Measurements from ENCODE around the gene RPS10.
"Not testable (repeated sequence)": the region's sequence is repeated elsewhere in the genome, so short reads cannot be mapped to it uniquely, and the experiment has no call there.

Gene RPS10

DNA sequence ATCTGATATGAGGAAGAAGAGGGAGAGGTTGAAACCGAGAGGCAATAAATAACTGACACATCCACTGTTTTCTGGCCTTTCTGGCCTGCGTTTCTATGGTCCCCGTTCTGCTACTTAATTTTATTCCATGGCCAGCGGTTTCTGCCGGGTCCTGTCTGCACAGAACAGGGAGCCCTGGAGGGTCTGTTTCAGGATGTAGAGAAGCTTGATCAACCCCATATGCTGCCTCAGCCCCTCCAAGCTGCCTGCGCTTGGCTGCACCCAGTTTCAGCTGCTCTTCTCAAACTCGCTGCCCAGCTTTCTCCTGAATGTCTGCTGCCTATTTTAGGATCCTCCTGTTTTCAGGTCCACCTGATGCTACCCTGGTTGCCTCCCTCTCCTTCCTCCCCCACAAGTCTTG is 21.5 kb upstream of the RPS10 start:
- DNase-seq: no peak

GRCh38 chr6:34445313-34445860 is 19.5 kb upstream of the RPS10 start:
- no peak for DNase-seq

GRCh38 chr6:34441526-34441925 is 15.7 kb upstream of the RPS10 start:
- DNase-seq: no peak

DNA sequence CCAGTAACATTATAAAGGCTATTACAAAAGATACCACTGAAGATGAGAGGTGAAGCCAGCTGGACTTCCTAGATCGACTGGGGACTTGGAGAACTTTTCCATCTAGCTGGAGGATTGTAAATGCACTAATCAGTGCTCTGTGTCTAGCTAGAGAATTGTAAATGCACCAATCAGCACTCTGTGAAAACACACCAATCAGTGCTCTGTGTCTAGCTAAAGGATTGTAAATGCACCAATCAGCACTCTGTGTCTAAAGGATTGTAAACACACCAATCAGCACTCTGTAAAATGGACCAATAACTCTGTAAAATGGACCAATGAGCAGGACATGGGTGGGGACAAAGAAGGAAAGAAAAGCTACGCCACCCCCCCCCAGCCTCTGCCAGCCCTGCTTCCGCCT is 13.6 kb upstream of the RPS10 start:
- DNase-seq: no peak

DNA sequence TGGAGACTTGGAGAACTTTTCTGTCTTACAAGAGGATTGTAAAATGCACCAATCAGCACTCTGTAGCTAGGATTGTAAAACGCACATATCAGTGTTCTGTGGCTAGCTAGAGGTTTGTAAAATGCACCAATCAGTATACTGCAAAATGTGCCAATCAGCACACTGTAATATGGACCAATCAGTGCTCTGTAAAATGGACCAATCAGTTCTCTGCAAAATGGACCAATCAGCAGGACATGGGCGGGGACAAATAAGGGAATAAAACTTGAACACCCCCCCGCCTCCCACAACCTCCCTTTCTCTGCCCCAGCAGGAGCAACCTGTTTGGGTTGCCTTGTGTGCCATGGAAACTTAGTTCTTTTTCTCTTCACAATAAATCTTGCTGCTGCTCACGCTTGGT is 12.8 kb upstream of the RPS10 start:
- DNase-seq: no peak

DNA sequence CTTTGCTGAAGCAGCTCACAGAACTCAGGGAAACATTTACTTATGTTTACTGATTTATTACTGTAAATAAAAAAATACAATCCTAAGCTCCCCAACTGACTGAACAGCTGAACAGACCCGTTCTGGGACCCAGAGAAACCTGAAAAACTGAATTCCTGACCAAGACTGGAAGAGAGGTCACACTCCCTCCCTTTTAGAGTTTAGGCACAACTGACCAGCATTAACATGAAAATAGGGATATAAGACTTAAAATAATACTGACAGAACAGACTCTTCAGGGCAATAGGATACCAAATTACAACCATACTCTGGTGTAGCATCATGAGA is 11.7 kb upstream of the RPS10 start:
- no peak for DNase-seq

GRCh38 chr6:34436803-34437643 is 11.2 kb upstream of the RPS10 start:
- no peak for DNase-seq

DNA sequence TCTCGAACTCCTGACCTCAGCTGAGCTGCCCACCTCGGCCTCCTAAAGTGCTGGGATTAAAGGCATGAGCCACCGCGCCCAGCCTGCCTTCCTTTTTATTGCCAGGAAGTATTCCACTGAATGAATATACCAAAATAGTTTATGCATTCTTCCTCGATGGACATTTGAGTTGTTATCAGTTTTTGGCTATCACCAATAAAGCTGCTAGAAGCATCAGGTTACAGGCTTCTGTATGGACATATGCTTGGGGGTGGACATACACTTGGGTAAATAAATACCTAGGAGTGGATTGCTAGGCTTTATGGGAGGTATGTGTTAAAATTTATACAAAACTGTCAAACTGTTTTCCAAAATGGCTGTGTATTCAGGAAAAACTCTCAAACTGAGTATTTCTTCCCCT is 10.0 kb upstream of the RPS10 start:
- no peak for DNase-seq

DNA sequence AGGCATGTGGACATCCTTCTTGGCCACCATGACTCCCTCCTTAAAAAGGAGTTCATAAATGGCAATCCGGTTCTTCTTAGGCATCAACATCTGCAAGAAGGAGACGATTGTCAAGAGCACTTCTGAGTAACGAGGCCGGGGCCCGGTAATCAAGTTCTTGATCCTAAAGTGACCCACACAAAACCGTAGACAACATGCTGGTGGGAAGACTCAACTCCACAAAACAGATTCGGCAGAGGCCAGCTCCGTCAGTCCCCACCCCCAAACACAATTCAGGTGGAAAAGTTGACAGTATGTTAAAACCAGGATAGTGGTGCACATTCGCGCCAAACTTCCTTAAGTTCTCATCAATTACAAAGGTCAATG is 754 bp downstream of the RPS10 start:
- no peak for DNase-seq

GRCh38 chr6:34424200-34425131 is 1.4 kb downstream of the RPS10 start:
- no peak for DNase-seq

DNA sequence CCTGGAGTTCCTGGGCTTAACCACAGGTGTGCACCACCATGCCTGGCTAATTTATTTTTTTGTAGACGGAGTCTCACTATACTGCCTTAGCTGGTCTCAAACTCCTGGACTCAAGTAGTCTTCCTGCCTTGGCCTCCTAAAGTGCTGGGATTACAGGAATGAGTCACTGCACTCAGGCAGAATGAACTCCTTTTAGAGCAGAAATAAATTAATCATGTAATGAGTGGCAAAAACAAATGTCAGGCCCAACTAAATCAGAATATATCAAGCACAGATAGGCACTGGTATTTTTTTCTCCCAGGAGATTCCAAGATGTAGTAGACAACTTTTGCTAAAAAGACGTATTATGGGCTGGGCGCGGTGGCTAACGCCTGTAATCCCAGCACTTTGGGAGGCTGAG is 2.6 kb downstream of the RPS10 start:
- DNase-seq: no peak

GRCh38 chr6:34418367-34418766 is 7.5 kb downstream of the RPS10 start:
- no peak for DNase-seq

DNA sequence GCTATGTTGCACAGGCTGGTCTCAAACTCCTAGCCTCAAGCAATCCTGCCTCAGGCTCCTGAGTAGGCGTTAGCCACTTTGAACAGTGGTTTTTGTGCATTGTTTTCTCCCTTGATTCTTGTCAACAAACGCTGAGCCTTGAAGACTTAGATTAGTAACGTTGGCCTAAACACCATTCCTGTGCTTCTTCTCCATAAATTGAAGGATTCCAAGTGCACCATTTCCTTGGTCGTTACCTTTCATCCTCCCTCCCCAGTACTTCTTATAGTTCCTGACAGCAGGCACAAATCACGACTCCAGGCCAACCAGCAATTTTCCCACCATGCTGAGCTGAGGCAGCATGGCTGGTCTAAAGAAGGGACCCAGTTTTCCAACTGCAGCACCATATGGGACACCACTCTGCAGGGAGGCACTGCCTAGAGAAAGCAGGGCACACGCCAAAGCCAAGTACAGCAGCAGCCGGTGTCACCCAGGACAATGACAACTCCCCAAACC is 8.9 kb downstream of the RPS10 start:
- DNase-seq: no peak

DNA sequence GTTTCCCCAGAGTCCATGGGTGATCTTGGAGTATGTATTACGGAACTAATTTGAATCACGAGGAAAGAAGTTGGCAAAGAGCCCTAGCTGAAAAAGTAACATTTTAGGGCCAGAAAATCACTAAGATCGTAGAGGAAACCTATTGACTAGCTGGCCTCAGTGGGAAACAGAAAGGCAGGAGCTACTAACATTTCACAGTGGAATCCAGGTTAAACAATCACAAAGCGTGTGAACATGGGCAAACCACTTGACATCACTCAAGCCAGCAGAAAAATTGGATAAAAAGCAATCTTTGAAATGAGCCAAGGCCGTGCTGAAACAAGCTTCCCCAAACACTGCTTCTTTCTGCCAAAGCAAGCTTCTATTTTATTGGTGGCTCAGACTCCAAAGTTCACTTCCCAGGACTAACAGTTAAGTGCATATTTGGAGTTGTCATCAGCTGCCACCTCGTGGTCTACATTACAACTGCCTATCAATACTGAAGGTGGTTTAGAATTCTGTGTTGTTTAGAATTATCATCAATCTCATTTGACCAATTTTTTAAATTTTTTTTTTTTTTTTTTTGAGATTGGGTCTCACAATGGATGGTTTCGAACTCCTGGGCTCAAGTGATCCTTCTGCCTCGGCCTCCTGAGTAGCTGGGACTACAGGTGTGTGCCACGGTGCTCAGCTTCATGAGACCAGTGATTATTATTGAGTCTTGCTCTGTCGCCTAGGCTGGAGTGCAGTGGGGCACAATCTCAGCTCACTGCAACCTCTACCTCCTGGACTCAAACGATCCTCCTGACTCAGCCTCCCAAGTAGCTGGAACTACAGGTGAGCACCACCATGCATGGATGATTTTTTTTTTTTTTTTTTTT is 10.6 kb downstream of the RPS10 start:
- DNase-seq: peak; percentile 34

DNA sequence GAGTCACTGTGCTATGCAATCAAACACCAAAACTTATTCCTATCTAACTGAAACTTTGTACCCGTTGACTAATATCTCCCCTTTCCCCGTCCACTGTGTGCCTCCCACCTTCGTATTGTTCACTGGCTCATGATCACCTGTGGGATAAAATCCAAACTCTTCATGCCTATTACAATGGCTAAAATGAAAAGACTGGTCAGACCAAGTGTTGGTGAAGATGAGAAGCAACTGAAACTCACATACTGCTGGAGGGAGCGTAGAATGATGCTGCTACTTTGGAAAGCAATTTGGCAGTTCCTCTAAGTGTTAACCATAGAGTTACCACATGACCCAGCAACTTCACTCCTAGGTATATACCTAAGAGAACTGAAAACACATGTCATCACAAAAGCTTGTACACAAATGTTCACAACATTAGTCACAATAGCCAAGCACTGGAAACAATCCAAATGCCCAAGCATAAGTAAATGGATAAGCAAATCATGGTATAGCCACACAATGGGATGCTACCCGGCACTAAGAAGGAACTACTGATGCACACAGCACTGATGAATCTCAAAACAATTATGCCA is 13.1 kb downstream of the RPS10 start:
- DNase-seq: no peak

DNA sequence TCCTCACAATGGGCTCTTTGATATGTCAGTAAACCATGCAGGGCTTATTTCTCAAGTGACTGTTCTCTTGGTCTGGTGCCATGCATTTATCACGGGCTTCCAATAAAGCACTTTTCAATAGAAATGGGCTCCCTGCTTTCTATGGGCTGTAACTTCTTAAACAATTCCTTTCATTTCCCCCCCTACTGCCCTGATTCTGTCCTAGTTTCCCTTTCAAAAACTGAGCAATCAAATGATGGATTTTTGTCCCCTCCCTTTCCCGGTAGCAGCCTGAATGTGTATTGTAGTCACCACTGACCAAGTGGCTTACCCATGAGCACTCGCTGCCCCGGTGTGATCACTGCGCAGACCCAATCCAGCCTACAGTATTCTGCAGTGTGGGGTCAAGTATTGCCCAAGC is 13.9 kb downstream of the RPS10 start:
- DNase-seq: no peak

- not testable (repeated sequence) for DNase-seq
Measured at GRCh38 chr6:34407915-34408314, 18.0 kb downstream of the RPS10 start.

DNA sequence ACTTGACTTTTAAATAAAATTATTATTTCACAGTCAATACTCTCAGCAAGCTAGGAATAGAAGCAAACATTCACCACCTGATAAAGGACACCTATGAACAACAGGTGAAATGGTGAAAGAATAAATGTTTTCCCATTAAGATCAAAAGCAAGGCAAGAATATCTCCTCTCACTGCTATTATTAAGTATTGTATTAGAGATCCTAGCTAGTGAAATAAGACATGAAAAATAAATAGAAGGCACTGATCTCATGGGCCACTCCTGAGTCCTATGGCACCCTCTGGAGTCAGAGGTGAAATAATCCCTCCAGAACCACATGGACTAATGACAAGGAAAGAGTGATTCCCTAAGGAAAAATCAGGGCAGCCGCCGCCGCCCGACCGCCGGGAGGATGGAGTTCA is 29.4 kb downstream of the RPS10 start:
- DNase-seq: no peak

GRCh38 chr6:34393966-34394305 is 31.9 kb downstream of the RPS10 start:
- no peak for DNase-seq

- peak; percentile 23 for DNase-seq
Measured at GRCh38 chr6:34393191-34393965, 32.5 kb downstream of the RPS10 start.

- DNase-seq: peak; percentile 91
Measured at GRCh38 chr6:34392497-34393190, 33.2 kb downstream of the RPS10 start, which contains the start of gene NUDT3. Gene NUDT3 (minus strand): TSS chr6:34392669. CDS start chr6:34392362, 307 bp downstream.
